ENCODE results near the gene GUCA2A. TPM values are rescaled to one million over a fixed set of nuclear protein-coding genes. Genes with fewer than 3 reads are reported as not detected.
A peak's percentile ranks its signal among the peaks of the same experiment; 100 is the strongest.

Gene GUCA2A
- total RNA-seq, 1 donor from 2014 or later, result not detected

DNA sequence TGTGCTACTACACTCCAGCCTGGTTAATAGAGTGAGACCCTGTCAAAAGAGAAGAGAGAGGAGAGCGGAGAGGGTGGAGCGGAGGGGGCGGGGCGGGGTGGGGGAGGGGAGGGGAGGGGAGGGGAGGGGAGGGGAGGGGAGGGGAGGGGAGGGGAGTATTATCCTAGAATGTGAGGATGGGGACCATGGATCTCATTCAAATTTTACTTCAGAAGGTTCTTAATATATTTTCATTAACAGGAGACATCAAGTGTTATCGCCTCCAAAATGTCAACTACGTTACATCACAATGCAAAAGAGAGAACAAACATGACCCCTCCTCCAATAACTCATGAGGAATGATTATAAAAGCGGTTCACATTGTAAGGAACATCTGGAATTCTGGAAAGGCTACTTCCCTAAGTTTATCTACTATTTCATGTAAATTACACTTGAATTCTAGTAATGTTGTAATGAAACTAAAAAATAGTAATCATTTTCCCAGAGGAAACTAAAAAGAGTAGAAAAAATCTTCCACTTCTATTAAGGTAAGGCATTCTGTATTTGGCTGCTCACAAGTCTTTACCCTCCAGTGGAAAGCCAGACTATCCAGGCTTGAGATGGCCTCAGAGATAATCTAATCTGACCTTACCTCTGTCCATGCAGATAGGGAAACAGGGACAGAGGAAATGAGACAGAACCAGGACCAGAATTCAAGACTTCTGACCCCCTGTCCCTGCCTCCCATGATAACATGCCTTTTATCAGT lies 18.8 kb upstream of the GUCA2A start:
- Mint-ChIP-seq H3K27ac (no peak overlapping the region), H3K4me1 (peaks cover 24% of the 10 kb centered on the region), H3K36me3 (peaks cover 28% of the 10 kb centered on the region)

DNA sequence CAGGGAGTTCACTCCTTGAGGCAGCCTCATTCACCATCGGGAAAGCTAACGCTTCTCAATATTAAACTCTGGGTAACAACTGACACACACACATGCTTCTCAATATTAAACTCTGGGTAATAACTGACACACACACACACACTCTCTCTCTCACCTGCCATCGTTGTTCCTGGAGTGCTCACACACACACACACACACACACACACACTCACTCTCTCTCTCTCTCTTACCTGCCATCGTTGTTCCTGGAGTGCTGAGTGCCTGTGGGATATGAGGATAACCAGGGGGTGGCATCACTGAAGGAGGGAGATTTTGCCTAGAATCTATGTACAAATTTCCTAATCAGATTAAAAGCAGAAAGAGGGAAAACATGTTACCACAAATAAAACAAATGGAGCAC lies 17.1 kb upstream of the GUCA2A start:
- Mint-ChIP-seq H3K27me3 (ENCODE audit: low read depth) (no peaks in the 10 kb centered on the region), H3K27ac (peak overlapping the region; percentile 13), H3K36me3 (peaks cover 19% of the 10 kb centered on the region), H3K4me1 (peaks cover 40% of the 10 kb centered on the region), H3K9me3 (no peaks in the 10 kb centered on the region), H3K4me3 (no peak overlapping the region)
- TF ChIP-seq, protein P1, sequence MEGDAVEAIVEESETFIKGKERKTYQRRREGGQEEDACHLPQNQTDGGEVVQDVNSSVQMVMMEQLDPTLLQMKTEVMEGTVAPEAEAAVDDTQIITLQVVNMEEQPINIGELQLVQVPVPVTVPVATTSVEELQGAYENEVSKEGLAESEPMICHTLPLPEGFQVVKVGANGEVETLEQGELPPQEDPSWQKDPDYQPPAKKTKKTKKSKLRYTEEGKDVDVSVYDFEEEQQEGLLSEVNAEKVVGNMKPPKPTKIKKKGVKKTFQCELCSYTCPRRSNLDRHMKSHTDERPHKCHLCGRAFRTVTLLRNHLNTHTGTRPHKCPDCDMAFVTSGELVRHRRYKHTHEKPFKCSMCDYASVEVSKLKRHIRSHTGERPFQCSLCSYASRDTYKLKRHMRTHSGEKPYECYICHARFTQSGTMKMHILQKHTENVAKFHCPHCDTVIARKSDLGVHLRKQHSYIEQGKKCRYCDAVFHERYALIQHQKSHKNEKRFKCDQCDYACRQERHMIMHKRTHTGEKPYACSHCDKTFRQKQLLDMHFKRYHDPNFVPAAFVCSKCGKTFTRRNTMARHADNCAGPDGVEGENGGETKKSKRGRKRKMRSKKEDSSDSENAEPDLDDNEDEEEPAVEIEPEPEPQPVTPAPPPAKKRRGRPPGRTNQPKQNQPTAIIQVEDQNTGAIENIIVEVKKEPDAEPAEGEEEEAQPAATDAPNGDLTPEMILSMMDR (IDR thresholded peaks at IDR 0.05; ENCODE audit: unreplicated experiment), result no peak
- no peak for DNase-seq (ENCODE audit: low spot score in 2 of 2, unreplicated experiment in 2 of 2)

More for the DNA sequence above, 18.8 kb upstream of the GUCA2A start:
- H3K4me3 Mint-ChIP-seq, result no peak overlapping the region
- DNase-seq (ENCODE audit: low spot score in 2 of 2, unreplicated experiment in 2 of 2), result no peak
- no peaks in the 10 kb centered on the region for H3K27me3 Mint-ChIP-seq (ENCODE audit: low read depth)
- H3K9me3 Mint-ChIP-seq, result no peaks in the 10 kb centered on the region
- TF ChIP-seq, protein P1 (IDR thresholded peaks at IDR 0.05; ENCODE audit: unreplicated experiment), result no peak

DNA sequence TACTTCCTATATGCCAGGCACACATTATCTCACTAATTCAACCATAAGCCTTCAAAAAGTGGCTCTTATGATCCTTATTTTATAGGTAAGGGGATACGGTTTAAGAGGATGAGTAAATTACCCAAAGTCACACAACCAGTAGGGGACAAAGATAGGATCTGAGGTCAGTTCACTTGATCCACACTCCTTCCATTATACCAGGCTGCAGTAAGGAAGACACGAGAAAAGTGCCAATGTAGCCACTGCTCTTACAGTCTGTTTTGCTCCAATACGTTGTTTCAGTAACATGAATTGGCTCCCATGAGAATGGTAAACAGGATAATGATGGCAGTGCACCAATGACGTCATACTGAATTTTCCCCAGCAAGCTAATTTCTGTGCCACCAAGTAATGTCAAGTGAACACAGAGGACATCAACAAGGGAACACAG lies 15.4 kb upstream of the GUCA2A start:
- no peaks in the 10 kb centered on the region for H3K9me3 Mint-ChIP-seq
- H3K27ac Mint-ChIP-seq, result peak overlapping the region; percentile 84
- peaks cover 12% of the 10 kb centered on the region for H3K36me3 Mint-ChIP-seq
- no peak overlapping the region for H3K4me3 Mint-ChIP-seq
- DNase-seq (ENCODE audit: low spot score in 2 of 2, unreplicated experiment in 2 of 2), result no peak
- H3K27me3 Mint-ChIP-seq (ENCODE audit: low read depth), result no peaks in the 10 kb centered on the region
- TF ChIP-seq, protein P1 (IDR thresholded peaks at IDR 0.05; ENCODE audit: unreplicated experiment), result no peak
- peaks cover 38% of the 10 kb centered on the region for H3K4me1 Mint-ChIP-seq

DNA sequence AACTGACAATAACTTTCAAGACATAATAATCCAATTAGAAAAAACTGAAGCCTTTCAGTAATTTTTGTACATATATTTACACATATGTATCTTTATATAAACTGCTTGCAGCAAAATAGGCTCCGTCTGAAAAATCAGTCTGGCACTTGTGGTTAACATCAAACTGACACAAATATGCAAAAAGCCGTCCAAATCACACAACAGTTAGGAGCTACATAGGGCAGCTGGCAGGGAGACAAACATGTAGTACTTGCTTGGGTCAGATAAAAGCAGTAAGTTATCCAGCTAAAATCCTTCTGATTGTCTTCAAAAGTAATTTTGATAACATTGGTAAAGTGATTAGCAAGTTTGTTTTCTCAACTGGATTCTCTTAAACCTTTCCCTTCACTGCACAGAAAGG lies 14.7 kb upstream of the GUCA2A start:
- H3K36me3 Mint-ChIP-seq, result peaks cover 7% of the 10 kb centered on the region
- H3K27me3 Mint-ChIP-seq (ENCODE audit: low read depth), result no peaks in the 10 kb centered on the region
- peak overlapping the region; percentile 84 for H3K27ac Mint-ChIP-seq
- DNase-seq (ENCODE audit: low spot score in 2 of 2, unreplicated experiment in 2 of 2), result no peak
- H3K4me3 Mint-ChIP-seq, result no peak overlapping the region
- TF ChIP-seq, protein P1 (IDR thresholded peaks at IDR 0.05; ENCODE audit: unreplicated experiment), result no peak
- H3K4me1 Mint-ChIP-seq, result peaks cover 42% of the 10 kb centered on the region
- no peaks in the 10 kb centered on the region for H3K9me3 Mint-ChIP-seq

DNA sequence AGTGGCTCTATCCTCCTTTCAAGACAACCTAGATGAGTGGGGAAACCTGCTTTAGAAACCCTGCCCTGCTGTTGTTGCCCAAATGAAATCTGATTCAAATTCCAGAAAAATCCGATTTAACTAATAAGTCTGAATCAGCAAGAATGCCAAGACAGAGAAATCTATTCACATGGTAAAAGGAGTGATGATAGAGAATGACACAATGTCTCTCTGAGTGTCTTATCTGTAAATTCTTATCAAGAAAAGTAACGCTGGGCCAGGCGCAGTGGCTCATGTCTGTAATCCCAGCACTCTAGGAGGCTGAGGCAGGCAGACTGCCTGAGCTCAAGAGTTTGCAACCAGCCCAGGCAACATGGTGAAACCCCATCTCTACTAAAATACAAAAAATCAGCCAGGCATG lies 13.7 kb upstream of the GUCA2A start:
- Mint-ChIP-seq H3K27me3 (ENCODE audit: low read depth) (no peaks in the 10 kb centered on the region), H3K4me3 (no peak overlapping the region), H3K27ac (peak overlapping the region; percentile 86), H3K36me3 (peaks cover 7% of the 10 kb centered on the region), H3K9me3 (no peaks in the 10 kb centered on the region), H3K4me1 (peaks cover 48% of the 10 kb centered on the region)
- TF ChIP-seq, protein P1 (IDR thresholded peaks at IDR 0.05; ENCODE audit: unreplicated experiment), result no peak
- DNase-seq (ENCODE audit: low spot score in 2 of 2, unreplicated experiment in 2 of 2), result no peak
